WTC11 (cell line): ENCODE results near the gene RCAN2. TPM values are rescaled to one million over a fixed set of nuclear protein-coding genes. Genes with fewer than 3 reads are reported as not detected.

Source experiments
- ATAC-seq: fragments of 200-7000 bp; cut with Tn5 transposase; 2 replicates; pipeline ENCODE4 v1.10.0; 2021; ENCODE audit warnings: mild to moderate bottlenecking, moderate library complexity
- CTCF ChIA-PET: fragments of 300-600 bp; sonication (Branson Sonifier 250); formaldehyde crosslinking; loops from one replicate; lab custom pipeline; 2021; ENCODE audit warnings: antibody characterized with exemption; lab: Charles Lee
- POLR2A ChIA-PET: fragments of 350-600 bp; sonication (Branson Sonifier 250); formaldehyde crosslinking; loops from one replicate; lab custom pipeline; 2021; ENCODE audit warnings: antibody characterized with exemption; lab: Charles Lee
- DNase-seq: peaks from one replicate; pipeline ENCODE4 v3.0.0; 2021; ENCODE audit warnings: low spot score
- H3K27ac Mint-ChIP-seq: 2 replicates; pipeline ENCODE4 v1.8.0; 2021; ENCODE audit warnings: mixed read lengths
- H3K27me3 Mint-ChIP-seq: 2 replicates; pipeline ENCODE4 v1.8.0; 2021; ENCODE audit warnings: low read depth, mild to moderate bottlenecking, moderate library complexity, mixed read lengths
- H3K36me3 Mint-ChIP-seq: 2 replicates; pipeline ENCODE4 v1.8.0; 2021; ENCODE audit warnings: mixed read lengths
- H3K4me1 Mint-ChIP-seq: 2 replicates; pipeline ENCODE4 v1.8.0; 2022; ENCODE audit warnings: mixed read lengths
- H3K4me3 Mint-ChIP-seq: 2 replicates; pipeline ENCODE4 v1.8.0; 2021; ENCODE audit warnings: mild to moderate bottlenecking, moderate library complexity, mixed read lengths
- H3K9me3 Mint-ChIP-seq: 2 replicates; pipeline ENCODE4 v1.8.0; 2021; ENCODE audit warnings: mixed read lengths
- AFF4 ChIP-seq: sonication (generic); formaldehyde crosslinking; IDR thresholded peaks from 2 replicates; pipeline ENCODE4 v1.8.1; 2023; ENCODE audit warnings: mild to moderate bottlenecking, missing genetic modification reagents, borderline replicate concordance
- ATF3 ChIP-seq: sonication (generic); formaldehyde crosslinking; conservative IDR thresholded peaks from 2 replicates; pipeline ENCODE4 v1.8.1; 2022; ENCODE audit warnings: mild to moderate bottlenecking, missing genetic modification reagents
- CDX4 ChIP-seq: fragments of 250-450 bp; sonication (Bioruptor Pico); IDR thresholded peaks from 2 replicates; pipeline ENCODE4 v1.9.0; 2021; ENCODE audit warnings: moderate library complexity, mild to moderate bottlenecking, inconsistent platforms, borderline replicate concordance
- ESRRA ChIP-seq: sonication (generic); formaldehyde crosslinking; IDR thresholded peaks from 2 replicates; pipeline ENCODE4 v1.8.1; 2022; ENCODE audit warnings: mild to moderate bottlenecking, missing genetic modification reagents, borderline replicate concordance
- ETV6 ChIP-seq: sonication (generic); formaldehyde crosslinking; IDR thresholded peaks from 2 replicates; pipeline ENCODE4 v1.8.1; 2022; ENCODE audit warnings: mild to moderate bottlenecking, missing genetic modification reagents
- FOXP1 ChIP-seq: sonication (generic); formaldehyde crosslinking; IDR thresholded peaks from 2 replicates; pipeline ENCODE4 v1.8.0; 2022; ENCODE audit warnings: missing genetic modification reagents, mild to moderate bottlenecking, moderate library complexity, borderline replicate concordance
- GRHL2 ChIP-seq: fragments of 250-450 bp; sonication (Bioruptor Pico); IDR thresholded peaks from 2 replicates; pipeline ENCODE4 v1.8.0; 2022; ENCODE audit warnings: mild to moderate bottlenecking, moderate library complexity; ENCODE audit not compliant: insufficient replicate concordance, severe bottlenecking
- HMGXB4 ChIP-seq: sonication (generic); formaldehyde crosslinking; IDR thresholded peaks from 2 replicates; pipeline ENCODE4 v1.8.1; 2023; ENCODE audit warnings: mild to moderate bottlenecking, moderate library complexity, missing genetic modification reagents
- JAZF1 ChIP-seq: fragments of 250-450 bp; sonication (Bioruptor Pico); IDR thresholded peaks from 2 replicates; pipeline ENCODE4 v1.9.0; 2021; ENCODE audit warnings: moderate library complexity, mild to moderate bottlenecking, inconsistent platforms
- KAT7 ChIP-seq: sonication (generic); formaldehyde crosslinking; IDR thresholded peaks from 2 replicates; pipeline ENCODE4 v1.8.1; 2023; ENCODE audit warnings: missing genetic modification reagents, mild to moderate bottlenecking, borderline replicate concordance
- MXD4 ChIP-seq: fragments of 250-450 bp; sonication (Bioruptor Pico); IDR thresholded peaks from 2 replicates; pipeline ENCODE4 v1.8.0; 2021; ENCODE audit warnings: mild to moderate bottlenecking, moderate library complexity, borderline replicate concordance
- NR1H2 ChIP-seq: sonication (generic); formaldehyde crosslinking; IDR thresholded peaks from 2 replicates; pipeline ENCODE4 v1.9.0; 2021; ENCODE audit warnings: mild to moderate bottlenecking, moderate library complexity, missing genetic modification reagents
- NR3C1 ChIP-seq: sonication (generic); formaldehyde crosslinking; conservative IDR thresholded peaks from 2 replicates; pipeline ENCODE4 v1.8.1; 2023; ENCODE audit warnings: low read depth, mild to moderate bottlenecking, missing genetic modification reagents
- STAT6 ChIP-seq: sonication (generic); formaldehyde crosslinking; conservative IDR thresholded peaks from 2 replicates; pipeline ENCODE4 v1.8.1; 2023; ENCODE audit warnings: mild to moderate bottlenecking, low read depth, missing genetic modification reagents, moderate library complexity
- ZBTB21 ChIP-seq: sonication (generic); formaldehyde crosslinking; IDR thresholded peaks from 2 replicates; pipeline ENCODE4 v1.8.1; 2023; ENCODE audit warnings: mild to moderate bottlenecking, missing genetic modification reagents, borderline replicate concordance
- ZNF138 ChIP-seq: sonication (generic); formaldehyde crosslinking; conservative IDR thresholded peaks from 2 replicates; pipeline ENCODE4 v1.8.1; 2022; ENCODE audit warnings: mild to moderate bottlenecking, moderate library complexity, missing genetic modification reagents
- total RNA-seq: library from RNA; stranded (reverse); gene quantifications from 3 replicates; pipeline ENCODE4 v1.2.3, GENCODE V29; 2021

Gene RCAN2
- total RNA-seq, 1 experiment from 2014 or later: 3.9 TPM

GRCh38 chr6:46242921-46243320, 248.3 kb downstream of the RCAN2 start:
- CTCF ChIA-PET: interaction anchor here (1.1 kb wide), 1 partner anchor 248 kb away, joined by 5 read pairs; the partner anchor contains the start of gene RCAN2

GRCh38 chr6:46240866-46241565, 250.2 kb downstream of the RCAN2 start:
- no peaks in the 10 kb centered on the region for H3K36me3 Mint-ChIP-seq
- no peaks in the 10 kb centered on the region; the same call in 1 of the 2 replicates for H3K27me3 Mint-ChIP-seq
- POLR2A ChIA-PET: no interaction called here
- H3K4me3 Mint-ChIP-seq: no peak overlapping the region
- no peak for ATAC-seq
- CTCF ChIA-PET: no interaction called here
- H3K4me1 Mint-ChIP-seq: peaks cover 7% of the 10 kb centered on the region
- no peak overlapping the region for H3K27ac Mint-ChIP-seq
- no peak for TF ChIP-seq JAZF1 (CRISPR knock-in tag)
- no peak for TF ChIP-seq ZNF138
- no peak for TF ChIP-seq HMGXB4 (CRISPR knock-in tag)
- no peak for TF ChIP-seq AFF4 (CRISPR knock-in tag)
- no peak for TF ChIP-seq FOXP1 (CRISPR knock-in tag)
- no peak for DNase-seq
- H3K9me3 Mint-ChIP-seq: no peaks in the 10 kb centered on the region

More at GRCh38 chr6:46242921-46243320, 248.3 kb downstream of the RCAN2 start:
- Mint-ChIP-seq H3K4me3 (no peak overlapping the region), H3K9me3 (no peaks in the 10 kb centered on the region), H3K36me3 (no peaks in the 10 kb centered on the region), H3K4me1 (peaks cover 7% of the 10 kb centered on the region), H3K27me3 (no peaks in the 10 kb centered on the region), H3K27ac (no peak overlapping the region)
- ATAC-seq (no peak), DNase-seq (no peak)
- TF ChIP-seq HMGXB4 (CRISPR knock-in tag): no peak
- TF ChIP-seq JAZF1 (CRISPR knock-in tag): no peak
- no peak for TF ChIP-seq FOXP1 (CRISPR knock-in tag)
- no peak for TF ChIP-seq STAT6 (CRISPR knock-in tag)
- TF ChIP-seq NR3C1 (CRISPR knock-in tag): no peak
- TF ChIP-seq ATF3 (CRISPR knock-in tag): no peak
- no peak for TF ChIP-seq ETV6 (CRISPR knock-in tag)
- no peak for TF ChIP-seq ZBTB21 (CRISPR knock-in tag)
- no peak for TF ChIP-seq ESRRA
- TF ChIP-seq MXD4: no peak
- no peak for TF ChIP-seq KAT7
- no peak for TF ChIP-seq NR1H2 (CRISPR knock-in tag)
- no peak for TF ChIP-seq CDX4 (CRISPR knock-in tag)
- no peak for TF ChIP-seq GRHL2 (CRISPR knock-in tag)
- POLR2A ChIA-PET: no interaction called here
